Large intestine (tissue), 3 donors: ENCODE measurements around the gene RBKS. TPM values are rescaled to one million over a fixed set of nuclear protein-coding genes. Genes with fewer than 3 reads are reported as not detected.

Experiments used
- DNase-seq, 2 donors: peaks; one replicate each; pipeline versions ENCODE4 v3.0.0 to v3.0.0-alpha.2; 2013
- H3K27ac ChIP-seq: one replicate; pipeline ENCODE4 v1.5.1; 2013; ENCODE audit warnings: low read length
- H3K27me3 ChIP-seq: 2 replicates; pipeline ENCODE4 v1.6.1; 2013; ENCODE audit warnings: low read length; ENCODE audit not compliant: control insufficient read depth, insufficient read depth
- H3K36me3 ChIP-seq: 2 replicates; pipeline ENCODE4 v1.6.1; 2013; ENCODE audit warnings: low read length; ENCODE audit not compliant: control insufficient read depth, insufficient read depth
- H3K4me1 ChIP-seq: one replicate; pipeline ENCODE4 v1.6.1; 2013; ENCODE audit warnings: low read length; ENCODE audit not compliant: control insufficient read depth, insufficient read depth
- H3K4me3 ChIP-seq: one replicate; pipeline ENCODE4 v1.5.1; 2013; ENCODE audit warnings: low read length
- H3K9me3 ChIP-seq: one replicate; pipeline ENCODE4 v1.6.1; 2013; ENCODE audit warnings: mild to moderate bottlenecking, low read depth, low read length, moderate library complexity; ENCODE audit not compliant: control insufficient read depth
- WGBS: methylation state at CpG from one replicate; pipeline ENCODE4 v1.1.5; 2013; ENCODE audit warnings: low lambda C conversion rate; ENCODE audit not compliant: insufficient coverage; 5-methylcytosine and 5-hydroxymethylcytosine counted together
- polyA plus RNA-seq: library from polyadenylated mRNA; unstranded; fragments of 120-200 nt; gene quantifications from one replicate; pipeline ENCODE4 v1.2.1, GENCODE V29; 2013

Gene RBKS
- polyA plus RNA-seq, 1 donor, result 30.4 TPM

- H3K27ac ChIP-seq, result no peak overlapping the region
- H3K36me3 ChIP-seq, result peaks cover 4% of the 10 kb centered on the region
- peaks cover 2% of the 10 kb centered on the region for H3K9me3 ChIP-seq
- no peak for DNase-seq
- H3K27me3 ChIP-seq, result no peaks in the 10 kb centered on the region
- no peaks in the 10 kb centered on the region for H3K4me1 ChIP-seq
- H3K4me3 ChIP-seq, result no peak overlapping the region
Observed at GRCh38 chr2:27792759-27793158, 97.4 kb downstream of the RBKS start.

GRCh38 chr2:27790796-27791195 is 99.4 kb downstream of the RBKS start:
- Histone ChIP-seq H3K4me1 (no peaks in the 10 kb centered on the region), H3K27me3 (no peaks in the 10 kb centered on the region), H3K4me3 (no peak overlapping the region), H3K9me3 (peaks cover 2% of the 10 kb centered on the region), H3K27ac (no peak overlapping the region), H3K36me3 (peaks cover 8% of the 10 kb centered on the region)
- DNase-seq, result no peak
- WGBS, result 67% methylated on average over 1 of the region's 1 CpG

DNA sequence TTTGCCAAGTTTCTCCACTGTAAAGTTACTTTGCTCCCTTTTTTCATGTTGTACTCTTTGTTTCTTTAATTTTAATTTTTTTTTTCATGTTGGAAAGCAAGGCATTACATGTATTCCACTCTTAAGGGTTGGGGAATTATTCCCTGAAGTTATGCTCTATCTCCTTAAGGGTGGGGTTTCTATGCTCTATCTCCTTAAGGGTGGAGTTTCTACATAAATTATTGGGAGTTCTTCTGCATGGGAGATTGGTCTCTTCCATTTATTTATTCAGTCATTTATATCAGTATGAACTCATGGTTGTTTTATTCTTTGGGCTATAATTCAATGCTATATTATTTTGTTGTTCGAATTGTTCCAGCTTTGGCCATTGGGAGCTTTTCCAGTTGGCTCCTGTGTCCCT is 107.5 kb downstream of the RBKS start:
- H3K36me3 ChIP-seq, result peaks cover 16% of the 10 kb centered on the region
- no peaks in the 10 kb centered on the region for H3K4me1 ChIP-seq
- H3K9me3 ChIP-seq, result no peaks in the 10 kb centered on the region
- DNase-seq, result no peak
- no peak overlapping the region for H3K4me3 ChIP-seq
- no peaks in the 10 kb centered on the region for H3K27me3 ChIP-seq
- WGBS, result 100% methylated on average over 1 of the region's 1 CpG
- no peak overlapping the region for H3K27ac ChIP-seq

- Histone ChIP-seq H3K4me3 (no peak overlapping the region), H3K27ac (no peak overlapping the region), H3K36me3 (peaks cover 14% of the 10 kb centered on the region), H3K27me3 (no peaks in the 10 kb centered on the region), H3K9me3 (no peaks in the 10 kb centered on the region), H3K4me1 (no peaks in the 10 kb centered on the region)
- 100% methylated on average over 1 of the region's 2 CpGs for WGBS
- no peak for DNase-seq
Observed at GRCh38 chr2:27781496-27781895, 108.7 kb downstream of the RBKS start.

GRCh38 chr2:27779417-27780055 is 110.7 kb downstream of the RBKS start:
- H3K27ac ChIP-seq, result no peak overlapping the region
- DNase-seq, result no peak
- WGBS, result 72% methylated on average over 3 of the region's 5 CpGs
- H3K36me3 ChIP-seq, result peaks cover 14% of the 10 kb centered on the region
- H3K4me3 ChIP-seq, result no peak overlapping the region
- no peaks in the 10 kb centered on the region for H3K4me1 ChIP-seq
- H3K27me3 ChIP-seq, result no peaks in the 10 kb centered on the region
- H3K9me3 ChIP-seq, result no peaks in the 10 kb centered on the region

GRCh38 chr2:27776696-27777095 is 113.5 kb downstream of the RBKS start:
- no peaks in the 10 kb centered on the region for H3K27me3 ChIP-seq
- H3K9me3 ChIP-seq, result no peaks in the 10 kb centered on the region
- no CpG with 5 or more reads among the region's 3 CpGs for WGBS
- no peak overlapping the region for H3K4me3 ChIP-seq
- no peak overlapping the region for H3K27ac ChIP-seq
- peaks cover 21% of the 10 kb centered on the region for H3K36me3 ChIP-seq
- DNase-seq, result no peak
- H3K4me1 ChIP-seq, result peaks cover 9% of the 10 kb centered on the region

GRCh38 chr2:27776097-27776496 is 114.1 kb downstream of the RBKS start:
- Histone ChIP-seq H3K4me1 (peaks cover 9% of the 10 kb centered on the region), H3K27me3 (no peaks in the 10 kb centered on the region), H3K4me3 (no peak overlapping the region), H3K27ac (no peak overlapping the region), H3K9me3 (no peaks in the 10 kb centered on the region), H3K36me3 (peaks cover 21% of the 10 kb centered on the region)
- 85% methylated on average over 2 of the region's 8 CpGs for WGBS
- DNase-seq, result no peak

DNA sequence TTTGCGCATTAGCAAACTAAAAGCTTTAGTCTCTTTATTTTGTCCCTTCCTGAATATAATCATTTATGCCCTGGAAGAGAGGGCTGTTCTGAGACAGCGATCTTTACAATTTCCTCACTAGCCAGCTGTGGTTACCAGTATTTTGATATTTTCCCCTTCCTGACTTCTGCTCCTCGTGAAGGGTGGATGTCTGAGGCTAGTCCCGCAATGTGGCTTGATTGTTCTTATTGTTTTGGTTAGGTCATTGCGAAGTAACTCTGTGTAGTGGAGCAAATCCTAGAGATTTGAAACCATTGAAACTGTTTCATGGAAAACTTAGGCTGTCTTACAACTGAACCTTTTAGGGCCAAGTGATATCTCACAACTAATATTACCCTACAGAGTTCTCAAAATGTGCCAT is 116.2 kb downstream of the RBKS start:
- no peaks in the 10 kb centered on the region for H3K9me3 ChIP-seq
- H3K27ac ChIP-seq, result no peak overlapping the region
- peaks cover 11% of the 10 kb centered on the region for H3K4me1 ChIP-seq
- H3K36me3 ChIP-seq, result peaks cover 13% of the 10 kb centered on the region
- no peak for DNase-seq
- no peak overlapping the region for H3K4me3 ChIP-seq
- H3K27me3 ChIP-seq, result no peaks in the 10 kb centered on the region
- WGBS, result no CpG with 5 or more reads among the region's 5 CpGs

- peaks cover 13% of the 10 kb centered on the region for H3K36me3 ChIP-seq
- DNase-seq, result no peak
- 50% methylated on average over 1 of the region's 2 CpGs for WGBS
- peak overlapping the region; percentile 88 for H3K4me3 ChIP-seq
- H3K4me1 ChIP-seq, result peaks cover 11% of the 10 kb centered on the region
- H3K9me3 ChIP-seq, result no peaks in the 10 kb centered on the region
- no peak overlapping the region for H3K27ac ChIP-seq
- no peaks in the 10 kb centered on the region for H3K27me3 ChIP-seq
Observed at GRCh38 chr2:27772804-27773203, 117.4 kb downstream of the RBKS start.

DNA sequence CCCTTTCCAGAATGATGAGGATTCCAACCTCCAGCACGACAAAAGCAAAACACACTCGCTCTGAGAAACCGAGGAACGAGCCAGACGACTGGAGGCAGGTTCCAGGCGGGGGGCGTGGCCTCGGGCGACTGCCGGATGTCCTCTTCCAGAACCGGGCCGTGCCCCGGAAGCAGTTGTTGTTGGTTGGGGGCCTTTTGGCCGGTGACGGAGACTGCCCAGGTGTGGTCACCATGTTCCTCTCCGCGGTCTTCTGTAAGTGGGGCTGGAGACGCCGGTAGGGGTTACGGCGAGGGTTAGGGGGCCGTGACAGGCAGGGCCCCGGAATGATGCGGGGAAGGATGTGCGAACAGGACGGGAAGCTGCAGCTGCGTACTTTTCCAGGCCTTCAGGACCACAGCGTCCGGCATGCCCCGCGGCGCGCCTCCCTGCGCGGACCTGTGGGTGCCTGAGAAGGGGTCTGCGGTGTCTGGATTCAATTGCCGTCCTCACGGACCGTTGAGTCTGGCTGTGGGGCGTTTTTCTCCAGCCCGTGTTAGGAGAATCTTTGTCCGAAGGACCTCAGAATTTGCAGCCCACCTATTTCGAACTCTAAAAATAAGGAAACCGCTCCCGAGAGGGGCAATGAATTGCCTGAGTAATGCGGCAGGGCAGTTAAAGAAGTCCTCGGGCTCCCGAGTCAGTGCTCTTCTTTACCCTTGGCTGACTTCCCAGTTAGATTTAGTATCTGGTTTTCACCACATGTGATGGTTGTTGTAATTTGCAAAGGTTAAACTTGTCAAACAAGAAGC is 118.4 kb downstream of the RBKS start, which contains the start of gene MRPL33:
MRPL33 (plus strand) TSS at position 172 of the 788 bp plus-strand sequence; CDS start at position 231, 59 bp downstream.
- H3K9me3 ChIP-seq, result no peaks in the 10 kb centered on the region
- WGBS, result no CpG with 5 or more reads among the region's 48 CpGs
- peak; percentile 91 to 98 for DNase-seq
- peak within 1 kb of the TSS; percentile 88 for H3K4me3 ChIP-seq
- peaks cover 11% of the 10 kb centered on the region for H3K4me1 ChIP-seq
- H3K27me3 ChIP-seq, result no peaks in the 10 kb centered on the region
- H3K27ac ChIP-seq, result peak within 1 kb of the TSS; percentile 78
- H3K36me3 ChIP-seq, result peaks cover 10% of the 10 kb centered on the region
